Large intestine (tissue), 3 donors: ENCODE data around the gene CNTFR. TPM values are rescaled to one million over a fixed set of nuclear protein-coding genes. Genes with fewer than 3 reads are reported as not detected.
A peak's percentile ranks its signal among the peaks of the same experiment; 100 is the strongest.
"Not testable (repeated sequence)": the region's sequence is repeated elsewhere in the genome, so short reads cannot be mapped to it uniquely, and the experiment has no call there.

Experiments used
- DNase-seq, 2 donors: peaks; one replicate each; pipeline versions ENCODE4 v3.0.0 to v3.0.0-alpha.2; 2013
- H3K27ac ChIP-seq: one replicate; pipeline ENCODE4 v1.5.1; 2013; ENCODE audit warnings: low read length
- H3K27me3 ChIP-seq: 2 replicates; pipeline ENCODE4 v1.6.1; 2013; ENCODE audit warnings: low read length; ENCODE audit not compliant: control insufficient read depth, insufficient read depth
- H3K36me3 ChIP-seq: 2 replicates; pipeline ENCODE4 v1.6.1; 2013; ENCODE audit warnings: low read length; ENCODE audit not compliant: control insufficient read depth, insufficient read depth
- H3K4me1 ChIP-seq: one replicate; pipeline ENCODE4 v1.6.1; 2013; ENCODE audit warnings: low read length; ENCODE audit not compliant: control insufficient read depth, insufficient read depth
- H3K4me3 ChIP-seq: one replicate; pipeline ENCODE4 v1.5.1; 2013; ENCODE audit warnings: low read length
- H3K9me3 ChIP-seq: one replicate; pipeline ENCODE4 v1.6.1; 2013; ENCODE audit warnings: mild to moderate bottlenecking, low read depth, low read length, moderate library complexity; ENCODE audit not compliant: control insufficient read depth
- WGBS: methylation state at CpG from one replicate; pipeline ENCODE4 v1.1.5; 2013; ENCODE audit warnings: low lambda C conversion rate; ENCODE audit not compliant: insufficient coverage; 5-methylcytosine and 5-hydroxymethylcytosine counted together
- polyA plus RNA-seq: library from polyadenylated mRNA; unstranded; fragments of 120-200 nt; gene quantifications from one replicate; pipeline ENCODE4 v1.2.1, GENCODE V29; 2013

CNTFR gene
- polyA plus RNA-seq, 1 donor: 15.9 TPM

DNA sequence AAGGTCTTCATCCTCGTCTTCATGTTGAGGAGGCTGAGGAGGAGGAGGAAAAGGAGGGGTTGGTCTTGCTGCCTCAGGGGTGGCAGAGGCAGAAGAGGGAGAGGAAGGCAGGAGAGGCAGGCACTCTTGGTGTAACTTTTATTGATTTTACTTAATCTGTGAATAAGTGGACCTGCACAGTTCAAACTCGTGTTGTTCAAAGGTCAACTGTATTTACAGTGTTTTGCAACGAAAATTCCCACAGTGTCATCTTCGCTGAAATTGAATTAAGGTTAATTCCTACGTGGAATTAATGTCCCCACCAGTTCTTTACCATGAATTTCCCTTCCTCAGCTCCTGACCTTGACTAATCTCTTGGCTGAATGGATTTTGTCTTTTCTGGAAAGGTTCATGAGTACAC lies 45.5 kb downstream of the CNTFR start:
- Histone ChIP-seq H3K36me3 (no peaks in the 10 kb centered on the region), H3K27ac (no peak overlapping the region), H3K4me1 (no peaks in the 10 kb centered on the region), H3K4me3 (no peak overlapping the region), H3K9me3 (no peaks in the 10 kb centered on the region), H3K27me3 (peaks cover 3% of the 10 kb centered on the region)
- 46% methylated on average over 3 of the region's 5 CpGs for WGBS
- peak in 1 of 2 donors; percentile 26 for DNase-seq

DNA sequence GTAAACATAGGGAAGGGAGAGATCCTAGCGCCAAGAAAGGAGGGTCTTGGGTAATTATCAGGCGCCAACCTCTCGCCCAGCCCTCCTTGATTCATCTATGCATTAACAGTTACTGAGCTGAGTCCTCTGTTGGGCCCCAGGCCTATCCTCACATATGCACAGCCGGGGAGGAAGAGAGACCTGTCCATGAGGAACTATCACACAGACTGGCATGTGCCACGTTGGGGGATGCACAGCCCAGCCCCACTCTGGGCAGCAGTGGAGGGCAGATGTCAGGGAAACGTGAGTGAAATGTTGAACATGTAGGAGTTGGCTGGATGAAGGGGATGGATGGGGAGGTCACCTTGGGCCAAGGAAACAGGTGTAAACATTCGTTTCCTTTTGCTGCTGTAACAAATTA lies 48.0 kb downstream of the CNTFR start:
- Histone ChIP-seq H3K4me3 (no peak overlapping the region), H3K4me1 (no peaks in the 10 kb centered on the region), H3K9me3 (no peaks in the 10 kb centered on the region), H3K27ac (no peak overlapping the region), H3K27me3 (peaks cover 11% of the 10 kb centered on the region), H3K36me3 (no peaks in the 10 kb centered on the region)
- no peak for DNase-seq
- no CpG with 5 or more reads among the region's 7 CpGs for WGBS

DNA sequence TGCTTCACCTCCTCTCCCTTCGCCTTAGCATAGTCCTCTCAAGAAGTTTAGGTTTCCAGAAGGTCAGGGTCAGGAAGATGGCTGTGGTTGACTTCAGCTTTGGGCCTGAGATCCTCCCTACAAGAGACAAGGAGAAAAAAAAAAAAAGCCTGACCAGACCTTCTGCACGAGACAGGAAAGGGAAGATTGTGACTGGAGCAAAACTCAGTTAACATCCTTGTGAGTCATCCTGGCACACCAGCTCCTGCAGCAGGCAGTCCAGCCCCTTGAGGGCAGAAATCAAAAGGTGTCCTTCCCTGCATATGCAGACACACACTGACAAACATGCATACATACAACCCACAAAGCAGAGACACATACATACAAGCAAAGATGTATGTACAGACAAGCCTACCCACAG lies 48.7 kb downstream of the CNTFR start:
- no peaks in the 10 kb centered on the region for H3K36me3 ChIP-seq
- H3K4me3 ChIP-seq: no peak overlapping the region
- H3K4me1 ChIP-seq: no peaks in the 10 kb centered on the region
- no peak for DNase-seq
- no peaks in the 10 kb centered on the region for H3K9me3 ChIP-seq
- no CpG with 5 or more reads among the region's 2 CpGs for WGBS
- no peak overlapping the region for H3K27ac ChIP-seq
- H3K27me3 ChIP-seq: peaks cover 14% of the 10 kb centered on the region

DNA sequence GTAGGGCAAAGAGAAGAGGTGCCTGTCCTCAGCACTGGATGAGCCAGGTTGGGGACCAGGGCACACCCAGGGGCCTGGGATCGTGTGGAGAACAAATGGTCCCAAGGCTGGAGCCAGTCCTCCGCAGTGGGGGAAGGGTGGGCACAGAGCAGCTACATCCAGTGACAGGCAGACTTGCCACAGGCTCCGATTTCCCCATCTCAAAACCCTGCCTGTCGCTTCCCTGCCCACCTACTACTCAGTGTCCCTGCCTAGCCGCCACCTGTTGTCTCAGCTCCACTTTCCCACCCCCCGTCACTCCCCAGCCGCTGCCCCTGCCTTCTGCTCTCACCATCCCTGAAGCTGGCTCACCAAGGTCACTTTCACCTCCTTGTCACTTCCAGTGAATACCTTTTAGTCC lies 52.8 kb downstream of the CNTFR start:
- no peaks in the 10 kb centered on the region for H3K9me3 ChIP-seq
- no peaks in the 10 kb centered on the region for H3K4me1 ChIP-seq
- no CpG with 5 or more reads among the region's 7 CpGs for WGBS
- no peak for DNase-seq
- no peak overlapping the region for H3K27ac ChIP-seq
- no peaks in the 10 kb centered on the region for H3K36me3 ChIP-seq
- H3K27me3 ChIP-seq: peaks cover 25% of the 10 kb centered on the region
- H3K4me3 ChIP-seq: no peak overlapping the region

DNA sequence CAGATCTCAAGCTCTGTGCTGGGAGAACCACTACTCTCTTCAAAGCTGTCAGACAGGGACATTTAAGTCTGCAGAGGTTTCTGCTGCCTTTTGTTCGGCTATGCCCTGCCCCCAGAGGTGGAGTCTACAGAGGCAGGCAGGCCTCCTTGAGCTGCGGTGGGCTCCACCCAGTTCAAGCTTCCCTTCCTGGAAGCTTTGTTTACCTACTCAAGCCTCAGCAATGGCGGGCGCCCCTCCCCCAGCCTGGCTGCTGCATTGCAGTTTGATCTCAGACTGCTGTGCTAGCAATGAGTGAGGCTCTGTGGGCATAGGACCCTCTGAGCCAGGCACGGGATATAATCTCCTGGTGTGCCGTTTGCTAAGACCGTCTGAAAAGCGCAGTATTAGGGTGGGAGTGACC lies 57.5 kb downstream of the CNTFR start:
- H3K36me3 ChIP-seq, H3K4me1 ChIP-seq, H3K9me3 ChIP-seq, H3K4me3 ChIP-seq, DNase-seq, H3K27ac ChIP-seq: not testable (repeated sequence)
- H3K27me3 ChIP-seq: peaks cover 22% of the 10 kb centered on the region
- WGBS: no CpG with 5 or more reads among the region's 8 CpGs

DNA sequence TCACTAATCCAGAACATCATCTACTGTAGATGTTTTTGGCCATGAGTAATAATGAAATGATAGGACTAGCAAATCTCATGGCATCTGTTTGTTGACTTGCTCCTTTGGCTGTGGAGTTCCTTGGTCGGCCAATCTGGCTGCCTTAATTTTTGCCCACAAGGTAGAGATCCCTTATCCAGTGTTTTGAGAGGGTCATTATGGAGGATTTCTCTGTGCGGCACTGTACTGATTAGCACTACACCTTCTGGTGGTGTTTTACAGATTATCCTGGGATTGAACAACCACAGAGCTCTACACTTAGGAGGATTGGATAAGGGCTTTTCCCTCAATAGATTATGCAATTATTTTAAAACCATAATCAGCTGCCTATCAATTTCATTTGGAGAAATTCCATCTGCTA lies 63.5 kb downstream of the CNTFR start:
- no peaks in the 10 kb centered on the region for H3K9me3 ChIP-seq
- H3K27ac ChIP-seq: no peak overlapping the region
- H3K4me1 ChIP-seq: peaks cover 9% of the 10 kb centered on the region
- H3K4me3 ChIP-seq: no peak overlapping the region
- H3K27me3 ChIP-seq: peaks cover 38% of the 10 kb centered on the region
- no CpG with 5 or more reads among the region's 2 CpGs for WGBS
- no peaks in the 10 kb centered on the region for H3K36me3 ChIP-seq
- DNase-seq: no peak

DNA sequence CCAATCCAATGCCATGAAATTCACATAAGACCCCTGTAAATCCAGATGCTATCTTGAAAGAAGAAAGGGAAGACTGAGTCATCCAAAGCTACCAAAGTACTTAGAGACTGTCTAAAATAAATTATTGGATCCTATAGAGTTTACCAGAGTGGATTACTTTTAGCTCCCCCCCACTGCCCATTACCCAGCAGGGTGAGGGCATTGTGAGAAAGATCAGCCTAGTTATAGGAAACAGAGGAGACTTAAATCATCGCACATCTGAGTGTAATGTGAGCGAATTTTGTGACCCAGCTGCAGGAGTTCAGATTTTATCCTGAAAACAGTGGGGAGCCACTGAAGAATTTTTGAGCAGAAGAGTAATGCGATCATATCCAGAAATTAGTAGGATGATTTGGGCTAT lies 65.2 kb downstream of the CNTFR start:
- H3K27ac ChIP-seq: no peak overlapping the region
- peaks cover 50% of the 10 kb centered on the region for H3K27me3 ChIP-seq
- H3K9me3 ChIP-seq: no peaks in the 10 kb centered on the region
- WGBS: 85% methylated on average over 2 of the region's 3 CpGs
- H3K36me3 ChIP-seq: no peaks in the 10 kb centered on the region
- peaks cover 9% of the 10 kb centered on the region for H3K4me1 ChIP-seq
- H3K4me3 ChIP-seq: no peak overlapping the region
- no peak for DNase-seq

DNA sequence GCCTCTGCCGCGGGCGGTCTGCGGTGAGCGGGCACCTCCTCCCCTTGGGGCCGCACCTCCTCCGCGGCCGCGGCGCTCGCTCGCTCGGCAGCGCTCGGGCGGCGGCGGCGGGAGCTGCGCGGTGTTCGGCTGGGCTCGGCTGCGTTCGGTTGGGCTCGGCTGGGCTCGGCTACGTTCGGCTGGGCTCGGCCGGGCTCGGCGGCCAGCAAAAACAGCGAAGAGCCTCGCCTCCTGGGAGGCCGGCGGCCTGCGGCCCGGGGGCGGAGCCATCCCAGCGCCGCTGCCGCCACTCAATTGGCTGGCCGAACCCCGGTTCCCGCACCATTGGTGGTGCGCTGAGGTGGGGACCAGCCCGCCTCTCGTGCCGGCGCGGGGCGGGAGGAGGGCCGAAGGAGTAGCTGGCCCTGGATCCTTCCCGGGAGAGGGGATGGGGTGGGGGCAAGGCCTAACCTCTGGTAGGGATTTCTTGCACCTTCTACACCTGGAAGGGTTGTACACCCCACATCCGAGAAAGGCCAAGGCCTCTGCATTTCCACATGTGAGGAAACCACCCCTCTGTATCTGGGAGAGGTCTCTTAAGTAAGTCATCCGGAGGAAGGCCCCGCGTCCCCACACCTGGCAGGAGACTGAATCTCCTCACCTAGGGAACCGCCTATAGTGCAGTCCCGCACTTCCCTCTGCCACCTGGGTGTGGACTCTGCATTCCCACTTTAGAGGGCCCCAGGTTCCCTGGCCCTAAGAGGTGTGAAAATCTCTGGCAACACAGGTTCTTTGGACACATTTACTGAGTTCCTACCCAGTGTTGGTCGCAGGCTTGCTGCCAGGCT lies 66.3 kb downstream of the CNTFR start, which contains the start of gene ENHO:
Gene ENHO, minus strand, starts transcription at position 20 of the 827 bp plus-strand sequence. CDS start 1,295 bp downstream, outside the sequence.
- peak within 1 kb of the TSS; percentile 38 for H3K4me3 ChIP-seq
- WGBS: no CpG with 5 or more reads among the region's 63 CpGs
- H3K27ac ChIP-seq: no peak within 1 kb of the TSS
- DNase-seq: peak; percentile 89 to 95
- no peaks in the 10 kb centered on the region for H3K36me3 ChIP-seq
- H3K4me1 ChIP-seq: peaks cover 9% of the 10 kb centered on the region
- no peaks in the 10 kb centered on the region for H3K9me3 ChIP-seq
- H3K27me3 ChIP-seq: peaks cover 50% of the 10 kb centered on the region

DNA sequence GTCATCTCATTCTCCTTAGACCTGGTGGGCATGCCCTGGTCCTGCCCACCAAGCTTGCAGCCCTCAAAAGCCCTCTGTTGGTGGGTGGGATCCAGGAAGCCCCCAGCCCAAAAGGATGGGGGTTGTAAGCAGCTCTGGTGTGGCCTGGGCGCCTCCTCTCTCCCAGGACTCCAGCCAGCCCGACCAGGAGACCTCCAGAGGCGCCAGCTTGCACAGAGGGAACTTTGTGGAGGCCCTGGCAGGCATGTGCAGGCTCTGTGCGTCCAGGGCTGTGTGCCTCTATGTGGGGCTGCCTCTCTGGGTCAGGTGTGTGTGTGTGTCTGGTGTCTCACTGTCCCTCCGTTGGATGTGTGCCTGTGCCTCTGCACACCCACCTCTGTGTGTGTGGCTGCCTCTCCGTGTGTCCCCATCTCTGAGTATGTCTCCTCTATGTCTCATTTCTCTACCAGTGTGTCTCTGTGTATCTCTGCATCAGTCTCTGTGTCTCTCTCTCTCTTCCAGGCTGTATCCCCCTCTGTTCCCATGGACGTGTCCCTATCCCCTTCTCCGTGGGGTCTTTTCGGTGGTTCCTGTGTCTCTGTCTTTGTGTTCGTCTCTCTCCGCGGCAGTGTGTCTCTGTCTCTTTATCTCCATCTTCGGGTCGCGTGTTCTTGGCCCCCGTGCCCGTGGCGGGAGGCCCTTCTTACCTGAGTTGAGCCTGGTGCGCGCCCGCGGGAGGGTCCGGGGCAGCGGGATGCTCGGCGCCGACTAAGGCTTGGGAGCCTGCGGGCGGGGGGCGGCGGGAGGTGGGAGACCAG lies 67.2 kb downstream of the CNTFR start:
- no peak overlapping the region for H3K27ac ChIP-seq
- no CpG with 5 or more reads among the region's 31 CpGs for WGBS

DNA sequence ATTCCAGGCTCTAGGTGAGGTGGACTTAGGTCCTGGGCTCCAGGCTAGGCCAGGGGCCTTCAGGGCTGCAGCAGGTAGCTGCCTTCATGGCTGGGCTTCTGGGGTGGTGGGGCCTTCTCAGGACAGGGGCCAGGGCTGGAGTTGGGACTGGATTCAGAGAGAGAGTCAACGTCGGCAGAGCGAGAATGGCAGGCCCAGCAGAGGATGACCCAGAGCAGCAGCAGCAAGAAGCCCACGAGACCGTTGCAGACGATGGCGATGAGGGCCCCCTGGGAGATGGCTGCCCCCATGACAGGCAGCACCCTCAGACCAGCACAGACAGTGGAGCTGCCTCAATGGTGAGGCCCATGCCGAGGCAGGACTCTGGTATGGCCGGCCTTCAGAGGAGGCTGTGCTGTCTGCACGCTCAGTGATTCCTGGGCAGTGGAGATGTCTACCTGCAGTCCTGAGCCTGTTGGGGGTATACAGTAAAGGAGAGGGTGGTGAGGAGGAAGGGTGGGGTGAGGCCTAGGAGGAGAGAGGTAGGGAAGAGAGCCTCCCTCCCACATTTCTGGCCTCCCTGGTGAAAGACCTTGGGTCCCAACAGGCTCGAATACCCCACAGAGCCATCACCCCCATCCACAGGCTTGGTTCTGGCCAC lies 68.0 kb downstream of the CNTFR start:
- H3K4me1 ChIP-seq: peaks cover 9% of the 10 kb centered on the region
- H3K36me3 ChIP-seq: no peaks in the 10 kb centered on the region
- no peak overlapping the region for H3K4me3 ChIP-seq
- no peak overlapping the region for H3K27ac ChIP-seq
- WGBS: no CpG with 5 or more reads among the region's 11 CpGs
- no peak for DNase-seq
- no peaks in the 10 kb centered on the region for H3K9me3 ChIP-seq
- H3K27me3 ChIP-seq: peaks cover 50% of the 10 kb centered on the region

More for the DNA sequence above, 67.2 kb downstream of the CNTFR start:
- no peaks in the 10 kb centered on the region for H3K36me3 ChIP-seq
- H3K27me3 ChIP-seq: peaks cover 50% of the 10 kb centered on the region
- peaks cover 9% of the 10 kb centered on the region for H3K4me1 ChIP-seq
- H3K9me3 ChIP-seq: no peaks in the 10 kb centered on the region
- DNase-seq: no peak
- H3K4me3 ChIP-seq: peak overlapping the region; percentile 38
